Neutrophil (primary cell): ENCODE data around the gene SLC66A1.

ENCODE experiments used
- H3K27ac ChIP-seq: fragments of 200-600 bp; sonication (generic); 2 replicates; pipeline ENCODE4 v1.5.1; 2016; ENCODE audit warnings: mild to moderate bottlenecking, moderate library complexity
- H3K27me3 ChIP-seq: fragments of 200-600 bp; sonication (generic); 2 replicates; pipeline ENCODE4 v1.6.0; 2016; ENCODE audit warnings: mild to moderate bottlenecking
- H3K36me3 ChIP-seq: fragments of 200-600 bp; sonication (generic); 2 replicates; pipeline ENCODE4 v1.5.1; 2017
- H3K4me1 ChIP-seq, 2 experiments: fragments of 200-600 bp in 1 of 2; sonication (generic) in 1 of 2; 1 replicate in 1 of 2; 2 replicates in 1 of 2; pipeline versions ENCODE4 v1.5.1 to v1.6.1; 2013 to 2016; ENCODE audit warnings: low read depth in 1 of 2, low read length in 1 of 2, mild to moderate bottlenecking in 1 of 2, moderate library complexity in 1 of 2; ENCODE audit not compliant: control insufficient read depth in 1 of 2, insufficient read depth in 1 of 2
- H3K4me3 ChIP-seq, 2 experiments: fragments of 200-600 bp in 1 of 2; sonication (generic) in 1 of 2; 1 replicate in 1 of 2; 2 replicates in 1 of 2; pipeline ENCODE4 v1.5.1; 2013 to 2016; ENCODE audit warnings: low read depth in 1 of 2, low read length in 1 of 2, mild to moderate bottlenecking in 1 of 2, moderate library complexity in 1 of 2
- H3K9me3 ChIP-seq: fragments of 200-600 bp; sonication (generic); 2 replicates; pipeline ENCODE4 v1.5.1; 2016
- CTCF ChIP-seq: fragments of 200-600 bp; sonication (generic); IDR thresholded peaks from 2 replicates; pipeline ENCODE4 v1.5.1; 2016; ENCODE audit warnings: antibody characterized with exemption

The SLC66A1 gene

GRCh38 chr1:19350566-19350965 is 38.4 kb downstream of the SLC66A1 start:
- Histone ChIP-seq H3K36me3 (peaks cover 75% of the 10 kb centered on the region), H3K9me3 (no peaks in the 10 kb centered on the region), H3K27me3 (no peaks in the 10 kb centered on the region), H3K4me1 (peaks cover 24 to 29% of the 10 kb centered on the region in 2 experiments), H3K27ac (no peak overlapping the region), H3K4me3 (no peak overlapping the region)
- TF ChIP-seq CTCF: no peak

DNA sequence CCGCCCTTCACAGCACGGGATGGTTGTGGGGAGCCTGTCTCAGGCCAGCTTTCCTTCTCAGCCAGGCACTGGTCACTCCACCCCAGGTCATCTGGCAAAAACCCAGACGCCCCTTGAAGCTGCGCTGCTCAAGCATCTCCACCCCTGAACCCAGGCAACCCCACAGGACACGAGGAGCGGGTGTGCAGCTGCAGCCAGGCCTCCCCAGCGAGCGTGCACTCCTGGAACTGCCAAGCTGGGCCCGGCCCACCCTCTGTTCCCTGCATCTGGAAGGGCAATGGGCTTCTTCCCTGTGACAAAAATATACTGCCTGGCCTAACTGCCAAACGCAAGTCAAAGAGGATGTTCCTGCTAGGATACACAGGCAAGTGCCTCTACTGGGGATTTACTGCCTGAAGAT is 39.7 kb downstream of the SLC66A1 start:
- Histone ChIP-seq H3K9me3 (no peaks in the 10 kb centered on the region), H3K27me3 (no peaks in the 10 kb centered on the region), H3K4me3 (no peak overlapping the region), H3K36me3 (peaks cover 84% of the 10 kb centered on the region), H3K27ac (no peak overlapping the region), H3K4me1 (peaks cover 22 to 23% of the 10 kb centered on the region in 2 experiments)
- no peak for TF ChIP-seq CTCF

DNA sequence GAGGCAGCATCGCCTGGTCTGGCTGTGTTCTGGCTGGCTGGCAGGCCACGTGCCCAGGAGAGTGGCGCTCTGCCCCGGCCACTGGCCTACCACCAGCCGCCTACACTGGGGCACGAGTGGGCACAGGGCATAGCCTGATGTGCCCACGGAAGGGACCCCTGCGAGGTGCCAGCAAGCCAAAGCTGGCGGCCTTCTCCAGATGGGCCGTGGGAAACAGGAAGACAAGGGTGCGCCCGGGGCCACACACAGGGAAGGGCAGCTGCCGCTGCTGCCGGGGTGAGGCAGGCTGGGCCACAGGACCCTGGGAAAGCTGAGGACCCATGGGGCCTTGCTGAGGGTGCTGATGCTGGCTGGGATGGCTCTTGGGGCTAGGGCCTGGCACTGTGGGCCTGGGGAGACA is 40.7 kb downstream of the SLC66A1 start:
- no peak for TF ChIP-seq CTCF
- H3K36me3 ChIP-seq: peaks cover 93% of the 10 kb centered on the region
- H3K4me3 ChIP-seq: no peak overlapping the region
- H3K4me1 ChIP-seq: peaks cover 13 to 14% of the 10 kb centered on the region in 2 experiments
- H3K27ac ChIP-seq: no peak overlapping the region
- H3K9me3 ChIP-seq: no peaks in the 10 kb centered on the region
- H3K27me3 ChIP-seq: no peaks in the 10 kb centered on the region

DNA sequence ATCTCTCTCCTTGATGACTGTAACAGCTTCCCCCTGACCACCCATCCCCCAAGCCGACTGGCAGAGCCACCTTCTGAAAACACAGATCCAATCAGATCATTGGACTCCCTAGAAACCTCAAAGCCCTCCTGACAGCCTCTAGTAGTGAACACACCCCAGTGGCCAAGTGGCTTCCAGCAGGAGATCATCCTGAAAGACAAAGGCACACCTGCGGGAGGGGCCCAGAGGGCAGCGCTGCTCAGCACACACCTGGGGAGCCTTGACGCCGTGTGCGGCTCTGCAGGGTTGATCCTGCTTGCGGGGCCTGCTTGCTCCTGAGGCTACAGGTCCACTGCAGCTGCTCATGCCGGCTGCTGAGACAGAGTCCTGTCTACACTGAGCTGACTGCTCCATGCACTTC is 41.5 kb downstream of the SLC66A1 start:
- Histone ChIP-seq H3K36me3 (peaks cover 93% of the 10 kb centered on the region), H3K27ac (no peak overlapping the region), H3K4me3 (no peak overlapping the region), H3K4me1 (peaks cover 5 to 6% of the 10 kb centered on the region in 2 experiments), H3K27me3 (no peaks in the 10 kb centered on the region), H3K9me3 (no peaks in the 10 kb centered on the region)
- no peak for TF ChIP-seq CTCF

DNA sequence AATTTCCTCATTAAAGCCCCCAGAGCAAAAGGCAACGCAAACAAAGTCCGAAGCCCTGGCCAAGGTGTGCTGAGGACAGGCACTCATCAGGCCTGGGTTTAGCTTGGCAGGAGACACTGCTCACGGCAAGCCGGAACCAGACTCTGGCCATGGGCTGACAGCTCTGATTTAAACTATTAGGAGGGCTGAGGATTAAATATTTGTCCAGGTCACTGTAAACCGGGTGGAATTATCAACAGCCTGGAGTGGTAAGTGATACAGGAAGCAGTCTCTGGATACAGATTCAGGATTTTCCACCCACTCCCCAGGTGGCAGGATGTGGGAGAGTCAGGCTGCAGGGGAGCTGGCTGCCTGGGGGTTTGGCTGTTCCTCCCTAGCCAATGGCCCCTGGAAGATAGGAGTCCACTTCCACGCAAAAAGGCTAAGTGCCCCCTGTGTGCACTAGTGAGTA is 42.4 kb downstream of the SLC66A1 start:
- Histone ChIP-seq H3K27me3 (no peaks in the 10 kb centered on the region), H3K4me3 (no peak overlapping the region), H3K9me3 (no peaks in the 10 kb centered on the region), H3K36me3 (peaks cover 89% of the 10 kb centered on the region), H3K27ac (no peak overlapping the region), H3K4me1 (no peaks in the 10 kb centered on the region)
- no peak for TF ChIP-seq CTCF

- Histone ChIP-seq H3K9me3 (no peaks in the 10 kb centered on the region), H3K27me3 (no peaks in the 10 kb centered on the region), H3K36me3 (peaks cover 77% of the 10 kb centered on the region), H3K27ac (no peak overlapping the region), H3K4me1 (no peaks in the 10 kb centered on the region), H3K4me3 (no peak overlapping the region)
- no peak for TF ChIP-seq CTCF
Observed at GRCh38 chr1:19356266-19356665, 44.1 kb downstream of the SLC66A1 start.
